NAMALWA (cell line): ENCODE measurements around the gene CEP112.
"Not testable (repeated sequence)": the region's sequence is repeated elsewhere in the genome, so short reads cannot be mapped to it uniquely, and the experiment has no call there.

Experiments
- DNase-seq: peaks from one replicate; pipeline ENCODE4 v3.0.0-alpha.2; 2015; ENCODE audit warnings: low spot score

Gene CEP112

GRCh38 chr17:66210208-66210574, 18.3 kb upstream of the CEP112 start:
- no peak for DNase-seq

DNA sequence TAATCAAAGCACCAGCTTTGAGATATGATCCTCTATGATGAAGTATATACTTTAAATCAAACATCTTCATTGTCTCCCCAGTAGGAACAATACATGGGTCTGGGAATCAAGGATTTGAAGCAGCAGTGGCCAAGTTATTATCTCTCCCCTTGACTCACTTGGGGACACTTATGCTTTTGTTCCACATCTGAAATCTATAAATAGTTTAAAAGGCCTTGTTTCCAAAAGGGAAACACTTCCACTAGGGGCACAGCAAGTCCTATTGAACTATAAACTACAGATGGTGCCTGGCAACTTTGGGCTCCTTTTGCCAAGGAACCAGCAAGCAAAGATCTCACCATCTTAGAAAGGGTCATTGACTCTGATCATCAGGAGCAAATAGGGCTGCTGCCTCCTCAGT, 16.0 kb upstream of the CEP112 start:
- no peak for DNase-seq

- no peak for DNase-seq
These were observed 11.5 kb upstream of the CEP112 start for GRCh38 chr17:66203274-66204015.

GRCh38 chr17:66200685-66201092, 8.8 kb upstream of the CEP112 start:
- DNase-seq = peak; percentile 79

DNA sequence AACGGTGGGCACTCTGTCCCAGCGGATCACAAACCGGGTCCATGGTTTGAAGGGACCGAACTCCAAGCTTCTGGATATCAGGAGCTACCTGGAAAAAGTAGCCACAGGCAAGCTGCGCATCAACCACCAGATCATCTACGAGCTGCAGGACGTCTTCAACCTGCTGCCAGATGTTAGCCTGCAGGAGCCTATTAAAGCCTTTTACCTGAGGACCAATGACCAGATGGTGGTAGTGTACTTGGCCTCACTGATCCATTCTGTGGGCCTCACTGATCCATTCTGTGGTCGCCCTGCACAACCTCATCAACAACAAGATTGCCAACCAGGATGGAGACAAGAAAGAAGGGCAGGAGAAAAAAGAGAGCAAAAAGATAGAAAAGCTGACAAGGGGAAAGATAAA, 6.3 kb upstream of the CEP112 start:
- DNase-seq = no peak

GRCh38 chr17:66192378-66192687, 400 bp upstream of the CEP112 start:
- DNase-seq = no peak

- DNase-seq = peak; percentile 16
These were observed 968 bp downstream of the CEP112 start for GRCh38 chr17:66190738-66191592.

DNA sequence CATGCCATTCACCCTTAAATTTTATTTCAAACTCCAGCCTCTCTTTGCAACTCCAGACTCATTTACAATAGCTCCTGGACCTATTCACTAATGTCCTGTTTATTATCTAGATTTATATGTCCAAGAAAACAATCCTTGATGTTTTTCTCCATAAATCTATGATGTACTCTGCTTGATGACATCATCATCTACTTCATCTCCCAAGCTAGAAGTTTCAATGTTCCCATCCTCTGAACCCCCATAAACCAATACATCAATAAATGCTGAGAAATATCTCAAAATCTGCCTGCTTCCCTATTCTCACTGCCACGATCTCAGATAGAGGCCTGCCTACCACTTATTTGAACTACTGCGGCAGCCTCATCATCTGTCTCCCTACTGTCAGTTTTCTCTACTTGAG, 4.2 kb downstream of the CEP112 start:
- DNase-seq = no peak

GRCh38 chr17:66185862-66186261, 6.1 kb downstream of the CEP112 start:
- DNase-seq = no peak

- no peak for DNase-seq
These were observed 7.5 kb downstream of the CEP112 start for GRCh38 chr17:66184392-66184791.

GRCh38 chr17:66183529-66183928, 8.4 kb downstream of the CEP112 start:
- DNase-seq = no peak

DNA sequence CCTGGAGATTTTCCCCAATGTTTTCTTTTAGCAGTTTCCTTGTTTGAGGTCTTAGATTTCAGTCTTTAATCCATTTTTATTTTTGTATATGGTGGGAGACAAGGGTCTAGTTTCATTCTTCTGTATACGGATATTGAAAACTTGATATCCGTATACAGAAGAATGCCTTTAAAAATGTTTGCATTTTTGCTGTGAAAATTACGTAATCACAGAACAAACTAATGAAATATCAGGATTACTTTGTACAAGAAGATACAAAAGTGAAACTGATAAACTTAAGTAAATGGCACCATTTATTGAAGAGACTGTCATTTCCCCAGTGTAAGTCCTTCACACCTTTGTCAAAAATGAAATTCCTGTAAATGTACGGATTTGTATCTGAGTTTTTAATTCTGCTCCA, 13.3 kb downstream of the CEP112 start:
- no peak for DNase-seq

GRCh38 chr17:66177048-66177447, 14.9 kb downstream of the CEP112 start:
- DNase-seq = no peak

DNA sequence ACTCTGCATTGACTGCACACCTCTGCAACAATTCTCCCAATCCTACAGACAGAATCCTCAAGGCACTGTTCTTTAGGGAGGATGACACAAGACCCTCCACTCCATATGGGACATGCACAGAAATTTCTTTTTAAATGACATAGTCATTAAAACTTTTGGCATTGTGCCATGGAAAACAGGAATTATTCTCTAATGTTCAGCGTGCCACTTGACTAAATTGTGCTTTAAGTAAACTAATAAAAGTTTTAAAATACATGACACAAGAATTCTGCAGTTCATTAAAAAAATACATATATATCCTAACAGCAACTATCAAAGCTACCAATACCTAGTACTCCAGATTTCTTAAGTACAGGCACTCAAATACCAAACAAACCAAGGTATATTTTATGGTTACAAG, 16.0 kb downstream of the CEP112 start:
- DNase-seq = no peak

GRCh38 chr17:66172691-66173223, 19.2 kb downstream of the CEP112 start:
- DNase-seq = no peak

GRCh38 chr17:66172144-66172543, 19.8 kb downstream of the CEP112 start:
- DNase-seq = no peak

DNA sequence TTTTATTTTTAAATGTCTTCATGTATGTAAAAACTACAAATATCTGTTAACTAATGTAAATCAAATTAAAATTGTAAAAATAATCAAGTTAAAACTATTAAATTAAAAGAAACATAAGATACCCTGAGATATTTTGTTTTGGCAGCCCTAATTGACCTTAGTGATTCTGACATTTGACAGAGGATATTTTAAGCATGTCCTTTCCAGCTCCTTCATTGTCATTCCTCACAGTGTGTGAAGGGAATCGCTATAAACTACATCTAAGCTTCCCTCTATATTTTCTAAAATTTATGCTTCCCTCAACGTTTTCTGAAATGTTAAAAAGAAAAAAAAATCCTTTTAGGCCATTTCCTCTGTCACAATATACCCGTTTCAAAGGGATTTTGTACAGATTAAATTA, 20.2 kb downstream of the CEP112 start:
- no peak for DNase-seq

DNA sequence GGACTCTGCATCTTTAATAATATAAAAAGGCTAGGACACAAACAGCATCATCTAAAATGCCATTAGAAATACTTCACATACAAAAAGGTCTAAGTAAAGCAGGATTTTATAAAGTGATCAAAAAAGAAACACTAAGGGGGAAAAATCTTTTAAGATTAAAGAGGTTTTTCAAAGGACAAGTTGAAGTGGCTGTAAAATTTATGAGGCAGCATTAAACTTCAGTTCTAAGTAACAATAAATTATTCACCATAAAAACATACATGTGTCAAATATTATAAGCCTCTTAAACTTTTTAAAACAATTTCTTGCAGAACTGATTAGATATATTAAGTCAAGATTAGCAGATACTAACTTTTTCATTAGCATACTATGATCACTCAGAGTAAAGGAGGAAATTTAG, 20.8 kb downstream of the CEP112 start:
- DNase-seq = no peak

DNA sequence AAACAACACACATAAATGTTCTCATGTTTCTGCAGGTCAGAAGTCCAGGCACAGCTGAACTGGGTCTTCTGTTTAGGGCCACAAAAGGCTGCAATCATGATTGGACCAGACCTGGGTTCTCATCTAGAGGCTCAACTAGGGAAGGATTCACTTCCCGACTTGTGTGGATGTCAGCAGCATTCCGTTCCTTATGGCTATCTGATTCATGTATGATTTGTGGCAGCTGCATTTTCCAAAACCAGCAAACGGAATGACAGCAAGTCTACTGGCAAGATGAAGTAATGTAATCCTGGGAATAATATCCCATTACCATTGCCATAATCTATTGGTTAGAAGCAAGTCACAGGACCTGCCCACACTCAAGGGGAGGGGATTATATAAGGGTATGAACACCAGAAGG, 22.1 kb downstream of the CEP112 start:
- no peak for DNase-seq

- DNase-seq = no peak
These were observed 24.6 kb downstream of the CEP112 start for GRCh38 chr17:66167189-66167815.

GRCh38 chr17:66165537-66166123, 26.3 kb downstream of the CEP112 start:
- peak; percentile 68 for DNase-seq

DNA sequence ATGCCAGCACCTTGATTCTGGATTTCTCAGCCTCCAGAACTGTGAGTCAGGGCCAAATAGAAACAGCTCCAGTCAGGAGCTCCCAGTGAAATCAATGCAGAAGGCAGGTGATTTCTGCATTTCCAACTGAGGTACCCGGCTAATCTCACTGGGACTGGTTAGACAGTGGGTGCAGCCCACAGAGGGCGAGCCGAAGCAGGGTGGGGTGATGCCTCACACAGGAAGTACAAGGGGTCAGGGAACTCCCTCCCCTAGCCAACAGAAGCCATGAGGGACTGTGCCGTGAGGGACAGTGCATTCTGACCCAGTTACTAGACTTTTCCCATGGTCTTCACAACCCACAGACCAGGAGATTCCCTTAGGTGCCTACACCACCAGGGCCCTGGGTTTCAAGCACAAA, 36.9 kb downstream of the CEP112 start:
- not testable (repeated sequence) for DNase-seq

DNA sequence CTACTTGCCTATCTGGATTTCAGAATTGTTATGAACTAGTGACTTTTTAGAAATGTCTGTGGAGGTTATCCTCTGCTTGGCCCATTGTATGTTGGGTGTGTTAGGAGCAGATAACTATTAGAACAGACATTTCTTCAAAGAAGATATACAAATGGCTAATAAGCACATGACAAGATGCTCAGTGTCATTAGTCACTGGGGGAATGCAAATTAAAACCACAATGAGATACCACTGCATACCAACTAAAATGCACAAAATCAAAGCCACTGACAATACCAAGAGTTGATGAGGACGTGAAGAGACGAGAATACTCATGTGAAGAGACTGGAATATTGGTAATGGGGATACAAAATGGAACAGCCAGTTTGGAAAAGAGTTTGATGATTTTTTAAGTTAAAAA, 39.2 kb downstream of the CEP112 start:
- no peak for DNase-seq
